ENCODE data around the gene RIMS4. TPM values are rescaled to one million over a fixed set of nuclear protein-coding genes. Genes with fewer than 3 reads are reported as not detected.

Gene RIMS4
- total RNA-seq, 3 donors from 2014 or later = 0.51 to 2.0 (median 1.4) TPM

DNA sequence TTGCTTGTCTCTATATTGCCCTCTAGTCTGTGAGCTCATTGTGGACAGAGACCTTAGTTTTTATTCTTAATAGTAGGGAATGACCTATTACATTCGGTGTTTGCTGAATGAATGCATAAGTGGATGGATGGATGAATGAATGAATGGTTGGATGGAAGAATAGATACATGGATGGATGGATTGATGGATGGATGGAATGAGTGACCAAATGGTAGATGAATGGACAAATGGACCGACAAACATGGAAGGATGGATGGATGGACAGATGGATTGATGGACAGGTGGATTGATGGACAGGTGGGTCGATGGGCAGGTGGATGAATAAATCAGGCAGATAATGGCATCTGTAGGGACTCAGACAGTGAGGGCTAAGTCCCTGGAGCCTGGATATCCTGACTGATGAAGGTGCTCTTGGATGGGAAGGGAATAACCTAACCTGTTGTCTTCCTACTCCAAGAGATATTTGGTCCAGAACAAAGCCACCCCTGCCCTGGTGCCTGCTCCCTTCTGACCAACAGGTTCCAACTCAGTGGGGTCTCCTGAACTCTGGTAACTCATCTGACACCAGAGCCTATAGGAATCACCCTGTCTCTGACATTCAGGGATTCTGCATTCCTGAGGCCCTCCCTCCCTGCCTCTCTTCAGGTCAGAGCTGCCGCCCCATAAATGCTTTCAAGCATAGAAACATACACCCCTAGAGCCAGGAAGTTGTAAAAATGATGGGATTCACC is 104.8 kb downstream of the RIMS4 start:
- no peak for DNase-seq
- Histone ChIP-seq H3K9me3 (no peaks in the 10 kb centered on the region), H3K4me3 (no peak overlapping the region), H3K4me1 (ENCODE audit: low read depth) (peaks cover 3% of the 10 kb centered on the region), H3K36me3 (ENCODE audit: low read depth) (no peaks in the 10 kb centered on the region)
- no peak for ATAC-seq
- TF ChIP-seq, protein P1, sequence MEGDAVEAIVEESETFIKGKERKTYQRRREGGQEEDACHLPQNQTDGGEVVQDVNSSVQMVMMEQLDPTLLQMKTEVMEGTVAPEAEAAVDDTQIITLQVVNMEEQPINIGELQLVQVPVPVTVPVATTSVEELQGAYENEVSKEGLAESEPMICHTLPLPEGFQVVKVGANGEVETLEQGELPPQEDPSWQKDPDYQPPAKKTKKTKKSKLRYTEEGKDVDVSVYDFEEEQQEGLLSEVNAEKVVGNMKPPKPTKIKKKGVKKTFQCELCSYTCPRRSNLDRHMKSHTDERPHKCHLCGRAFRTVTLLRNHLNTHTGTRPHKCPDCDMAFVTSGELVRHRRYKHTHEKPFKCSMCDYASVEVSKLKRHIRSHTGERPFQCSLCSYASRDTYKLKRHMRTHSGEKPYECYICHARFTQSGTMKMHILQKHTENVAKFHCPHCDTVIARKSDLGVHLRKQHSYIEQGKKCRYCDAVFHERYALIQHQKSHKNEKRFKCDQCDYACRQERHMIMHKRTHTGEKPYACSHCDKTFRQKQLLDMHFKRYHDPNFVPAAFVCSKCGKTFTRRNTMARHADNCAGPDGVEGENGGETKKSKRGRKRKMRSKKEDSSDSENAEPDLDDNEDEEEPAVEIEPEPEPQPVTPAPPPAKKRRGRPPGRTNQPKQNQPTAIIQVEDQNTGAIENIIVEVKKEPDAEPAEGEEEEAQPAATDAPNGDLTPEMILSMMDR (IDR thresholded peaks at IDR 0.05) = no peak
- intact Hi-C loops (cut with DNase I, micrococcal nuclease) = no loop called here

DNA sequence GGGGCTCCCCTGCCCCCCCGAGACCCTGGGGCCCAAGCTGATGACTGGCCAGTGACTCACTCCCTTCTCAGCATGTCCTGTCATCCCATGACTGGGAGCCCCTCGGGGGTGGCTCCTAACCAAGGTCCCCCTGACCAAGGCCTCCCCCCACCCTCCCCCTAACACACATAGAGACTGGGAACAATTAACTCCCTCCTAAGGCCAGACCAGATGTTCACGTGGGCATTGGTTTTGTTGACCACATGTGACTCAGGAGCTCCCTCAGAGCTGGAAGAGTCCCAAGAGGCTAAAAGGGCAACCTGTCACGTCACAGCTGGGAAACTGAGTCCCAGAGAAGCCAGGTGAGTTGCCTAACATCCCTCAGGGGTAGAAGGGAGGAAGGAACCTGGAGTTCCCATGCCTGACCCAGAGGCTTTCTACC is 105.8 kb downstream of the RIMS4 start:
- H3K4me1 ChIP-seq (ENCODE audit: low read depth) = peaks cover 3% of the 10 kb centered on the region
- no peak overlapping the region for H3K4me3 ChIP-seq
- H3K9me3 ChIP-seq = no peaks in the 10 kb centered on the region
- intact Hi-C loops (cut with DNase I, micrococcal nuclease) = no loop called here
- ATAC-seq (no peak), DNase-seq (no peak)
- H3K36me3 ChIP-seq (ENCODE audit: low read depth) = no peaks in the 10 kb centered on the region
- TF ChIP-seq, protein P1 (IDR thresholded peaks at IDR 0.05) = no peak

DNA sequence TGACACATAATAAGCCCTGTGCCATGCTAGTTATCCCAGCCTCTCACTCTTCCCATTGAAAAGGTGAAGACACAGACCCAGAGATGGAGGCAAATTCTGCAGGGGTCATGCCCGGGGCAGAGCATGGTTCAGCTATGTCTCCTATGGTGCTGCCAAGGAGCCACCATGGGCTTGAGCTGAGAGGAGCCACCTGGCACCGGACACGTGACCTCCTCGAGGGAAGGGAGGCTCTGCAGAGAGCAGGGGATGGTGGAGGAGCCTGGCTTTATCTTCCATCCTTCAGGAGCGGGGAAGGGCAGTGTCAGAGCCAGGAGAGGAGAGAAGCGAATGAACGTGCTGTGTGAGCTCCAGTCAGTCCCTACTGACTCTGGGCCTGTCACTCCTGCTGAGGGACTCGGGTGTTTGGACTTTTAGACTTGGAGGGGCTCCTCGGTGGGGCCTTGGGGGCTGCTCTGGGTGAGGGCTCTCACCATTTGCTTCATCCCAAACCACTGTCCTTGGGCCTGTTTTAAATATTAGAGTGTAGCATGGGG is 106.3 kb downstream of the RIMS4 start:
- Histone ChIP-seq H3K4me3 (no peak overlapping the region), H3K9me3 (no peaks in the 10 kb centered on the region), H3K36me3 (ENCODE audit: low read depth) (no peaks in the 10 kb centered on the region), H3K4me1 (ENCODE audit: low read depth) (peaks cover 3% of the 10 kb centered on the region)
- TF ChIP-seq, protein P1 (IDR thresholded peaks at IDR 0.05) = no peak
- ATAC-seq = no peak
- DNase-seq = no peak
- intact Hi-C loops (cut with DNase I, micrococcal nuclease) = no loop called here

DNA sequence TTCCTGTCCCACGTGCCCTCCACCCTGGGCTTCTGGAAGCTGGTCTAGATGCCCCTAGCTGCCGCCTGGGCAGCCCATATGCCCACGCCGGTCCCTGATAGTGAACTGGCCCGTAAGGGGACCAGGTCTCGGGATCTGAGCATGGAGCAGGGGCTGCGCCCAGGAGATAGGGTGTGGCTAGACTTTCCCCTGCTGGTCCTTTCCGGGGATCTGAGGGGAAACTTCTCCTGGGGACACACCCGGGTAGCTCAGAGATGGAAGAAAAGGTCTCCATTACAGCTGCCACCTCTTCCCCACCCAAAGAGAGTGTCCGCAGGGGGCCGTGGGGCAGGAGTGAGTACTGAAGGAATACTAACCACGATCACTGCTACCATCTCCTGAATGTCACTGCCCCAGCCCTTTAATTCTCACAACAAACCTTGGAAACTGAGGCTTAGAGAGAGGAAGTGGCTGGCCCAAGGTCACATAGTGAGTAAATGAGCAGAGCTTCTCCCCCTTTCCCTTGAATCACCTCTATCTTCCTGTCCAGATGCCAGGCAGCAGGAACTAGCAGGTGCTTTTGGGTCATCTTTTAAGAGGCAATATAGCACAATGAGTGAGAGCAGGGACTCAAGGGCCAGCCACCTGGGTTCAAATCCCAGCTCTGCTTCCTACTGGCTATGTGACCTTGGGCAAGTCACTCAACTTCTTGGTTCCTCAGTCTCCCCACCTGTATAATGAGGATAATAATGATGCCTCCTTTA is 107.0 kb downstream of the RIMS4 start:
- Histone ChIP-seq H3K36me3 (ENCODE audit: low read depth) (no peaks in the 10 kb centered on the region), H3K4me1 (ENCODE audit: low read depth) (peaks cover 3% of the 10 kb centered on the region), H3K4me3 (no peak overlapping the region), H3K9me3 (no peaks in the 10 kb centered on the region)
- DNase-seq = no peak
- intact Hi-C loops (cut with DNase I, micrococcal nuclease) = no loop called here
- ATAC-seq = peak; percentile 12
- TF ChIP-seq, protein P1 (IDR thresholded peaks at IDR 0.05) = no peak

DNA sequence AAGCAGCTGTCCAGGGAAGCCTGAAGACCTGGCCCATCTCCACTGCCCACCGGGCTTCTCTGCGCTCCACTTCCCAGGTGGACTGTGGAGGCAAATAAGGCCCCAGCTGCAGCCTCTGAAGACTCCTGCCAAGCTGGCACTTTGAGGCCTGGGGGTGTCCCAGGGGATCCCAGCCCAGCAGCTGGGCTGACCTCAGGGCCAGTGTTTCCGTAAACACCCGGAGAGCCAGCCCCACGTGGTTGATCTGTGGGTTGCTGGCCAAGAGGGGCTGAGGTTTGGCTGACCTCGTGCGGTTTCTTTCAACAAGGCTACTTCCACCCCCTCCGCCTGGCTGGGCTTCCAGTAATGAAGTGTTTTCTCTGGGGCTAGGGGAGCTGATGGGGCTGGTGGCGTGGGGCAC is 107.6 kb downstream of the RIMS4 start:
- Histone ChIP-seq H3K9me3 (no peaks in the 10 kb centered on the region), H3K4me1 (ENCODE audit: low read depth) (peaks cover 3% of the 10 kb centered on the region), H3K4me3 (no peak overlapping the region), H3K36me3 (ENCODE audit: low read depth) (no peaks in the 10 kb centered on the region)
- ATAC-seq = peak; percentile 63
- TF ChIP-seq, protein P1 (IDR thresholded peaks at IDR 0.05) = no peak
- DNase-seq = peak; percentile 70 to 80 (median 74)
- intact Hi-C loops (cut with DNase I, micrococcal nuclease) = no loop called here
